Hippocampal formation (tissue), 2 donors: ENCODE data around the gene ARAP1.

Experiments
- DNase-seq, 2 donors: peaks; one replicate each; lab custom pipeline; 2025; lab: John Stamatoyannopoulos, UW

ARAP1 gene

DNA sequence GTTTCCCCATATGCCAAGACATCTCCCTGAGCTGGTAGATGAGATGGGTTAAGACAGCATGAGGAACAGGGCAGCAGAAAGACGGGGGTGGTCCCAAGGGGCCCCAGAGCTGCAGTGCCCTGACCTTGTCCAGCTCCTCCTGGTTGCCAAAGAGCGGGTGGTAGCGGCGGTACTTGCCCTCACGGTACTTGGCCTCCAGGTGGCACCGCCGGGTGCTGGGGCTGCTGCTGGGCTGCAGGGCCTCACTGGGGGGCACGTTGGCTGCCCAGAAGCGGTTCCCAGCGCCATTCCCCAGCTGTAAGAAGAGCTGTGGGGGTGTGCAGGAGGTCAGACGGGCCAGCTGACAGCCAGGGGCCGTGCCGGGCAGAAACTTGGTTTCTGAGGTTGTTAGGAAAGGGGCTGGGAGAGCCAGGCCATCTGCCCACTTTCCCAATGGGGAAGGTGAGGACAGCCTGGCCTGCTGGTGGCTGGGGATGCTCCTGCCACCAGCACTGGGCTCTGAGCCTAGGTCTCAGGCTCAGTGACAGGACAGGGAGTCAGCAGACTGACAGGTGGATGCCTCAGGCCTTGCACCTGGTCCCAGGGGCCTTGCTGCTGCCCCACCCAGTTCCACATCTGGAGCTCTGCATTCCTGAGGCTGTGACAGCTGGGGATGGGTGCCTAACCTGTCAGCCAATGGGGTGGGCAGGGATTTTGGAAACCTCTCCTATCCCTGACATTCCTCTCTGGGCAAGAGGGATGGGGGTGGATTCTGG is 48.0 kb downstream of the ARAP1 start:
- DNase-seq, result no peak

DNA sequence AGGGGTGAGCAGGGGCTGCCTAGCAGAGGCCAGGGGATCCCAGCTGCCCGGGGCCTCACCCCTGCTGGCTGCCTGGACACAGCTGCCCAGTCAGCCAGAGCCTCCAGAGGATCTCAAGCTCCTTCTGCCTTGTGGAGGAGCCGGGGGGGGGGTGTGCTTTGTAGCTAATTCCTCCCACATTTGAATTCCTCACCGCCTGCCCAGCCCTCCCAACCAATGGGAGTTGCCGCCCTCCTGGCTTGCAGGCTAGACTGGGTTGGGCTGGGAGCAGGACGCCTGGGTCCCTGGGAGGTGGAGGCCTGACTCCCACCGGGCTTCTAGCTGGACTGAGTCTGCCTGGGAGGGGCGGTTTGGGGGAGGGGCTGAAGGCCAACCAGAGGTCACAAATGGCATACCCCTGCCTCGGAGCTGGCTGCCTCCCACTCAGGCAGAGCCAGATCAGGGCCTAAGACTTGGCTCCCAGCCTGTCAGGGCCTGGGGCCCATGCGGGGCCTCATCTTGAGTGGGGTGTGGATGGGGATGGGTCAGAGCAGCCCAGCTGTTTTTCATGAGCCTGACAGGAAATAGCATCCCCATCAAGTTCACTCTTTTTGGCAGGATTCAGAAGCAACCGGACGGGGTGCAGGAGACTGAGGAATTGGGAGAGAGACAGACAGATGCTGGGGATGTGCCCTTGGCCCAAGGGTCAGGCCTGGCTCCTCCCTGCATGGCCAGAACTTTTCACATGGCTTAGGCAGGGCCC is 48.8 kb downstream of the ARAP1 start:
- DNase-seq, result no peak

DNA sequence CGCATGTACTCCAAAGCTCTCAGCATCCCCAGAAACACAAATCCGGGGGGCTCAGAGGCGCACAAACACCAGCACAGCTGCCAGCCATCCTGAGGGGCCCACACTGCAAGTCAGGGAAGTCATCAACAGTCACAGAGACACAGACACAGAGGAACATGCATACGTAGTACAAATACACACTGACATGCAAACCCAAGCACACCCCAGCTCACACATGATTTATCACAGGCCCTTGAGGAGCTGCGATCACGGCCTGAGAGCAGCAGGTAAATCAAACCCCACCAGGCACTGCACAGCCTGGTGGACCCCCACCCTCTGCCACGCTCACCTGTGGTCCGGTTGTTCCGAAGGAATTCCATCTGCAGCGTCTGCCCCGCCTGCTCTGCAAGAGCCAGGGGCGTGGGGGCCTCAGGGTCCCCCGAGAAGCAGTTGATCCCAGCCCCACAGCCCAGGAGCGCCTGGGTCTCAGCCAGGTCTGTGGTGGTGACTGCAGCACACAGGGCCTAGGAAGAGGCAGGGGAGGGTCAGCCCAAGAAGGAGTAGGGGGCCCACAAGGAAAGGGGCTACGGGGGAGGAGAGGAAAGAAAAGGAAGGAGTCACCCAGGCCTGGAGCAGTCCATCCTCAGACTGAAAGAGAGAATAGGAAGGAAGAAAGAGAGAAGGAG is 49.5 kb downstream of the ARAP1 start:
- no peak for DNase-seq

DNA sequence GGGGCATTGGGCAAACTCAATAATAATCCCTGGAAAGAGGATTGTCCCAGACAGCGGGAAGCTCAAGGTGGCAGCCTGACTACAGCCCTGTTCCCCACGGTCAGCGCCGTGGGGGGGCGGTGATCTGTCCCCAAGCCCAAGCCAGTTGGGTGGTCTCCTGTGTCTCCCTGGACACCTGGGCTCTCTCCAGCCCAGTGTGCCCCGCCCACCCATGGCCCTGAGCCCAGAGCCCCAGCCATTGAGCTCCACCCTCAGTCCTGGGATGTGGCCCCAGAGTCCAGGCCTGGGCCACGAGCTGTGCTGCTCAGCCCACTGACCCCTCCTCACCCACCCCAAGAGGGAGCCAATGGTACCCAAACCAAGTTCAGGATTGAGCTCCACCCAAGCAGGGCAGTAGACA is 50.1 kb downstream of the ARAP1 start:
- DNase-seq, result no peak

DNA sequence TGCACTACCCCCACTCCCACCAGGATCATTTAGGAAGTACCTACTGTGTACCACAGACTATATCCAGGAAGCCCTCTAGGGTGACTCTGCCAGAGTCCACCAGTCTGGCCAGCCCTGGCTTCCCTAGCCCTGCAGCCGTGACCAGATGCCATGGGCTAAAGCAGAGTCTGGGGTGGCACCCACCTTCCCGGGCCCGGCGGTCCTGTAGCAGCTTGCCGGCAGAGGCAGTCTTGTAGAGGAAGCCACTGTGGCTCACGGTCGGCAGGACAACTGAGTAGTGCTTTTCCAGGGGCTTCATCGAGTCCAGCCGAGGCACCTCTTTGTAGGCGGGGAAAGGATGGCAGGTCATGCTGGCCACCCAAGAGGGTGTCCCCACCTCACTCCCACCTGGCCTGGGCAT is 50.7 kb downstream of the ARAP1 start:
- DNase-seq, result no peak

DNA sequence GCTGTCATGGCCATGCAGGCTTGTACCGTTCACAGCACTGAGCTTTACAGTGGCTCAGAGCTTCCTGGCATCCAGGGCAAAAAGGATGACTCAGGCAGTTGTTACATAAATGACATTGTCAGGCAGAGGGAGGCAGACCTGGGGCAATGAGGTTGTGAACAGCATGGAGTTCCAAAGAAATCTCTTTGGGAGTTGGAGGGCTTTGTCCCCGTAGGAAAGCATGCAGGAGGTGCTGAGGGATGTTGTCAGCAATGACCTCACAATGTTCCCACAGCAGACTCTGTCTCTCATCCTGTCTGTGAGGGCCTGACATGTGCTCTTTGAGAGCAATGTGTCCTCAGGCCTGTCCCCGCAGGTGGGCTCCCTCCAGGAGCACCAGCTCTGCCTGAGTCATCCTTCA is 52.1 kb downstream of the ARAP1 start:
- DNase-seq, result no peak

DNA sequence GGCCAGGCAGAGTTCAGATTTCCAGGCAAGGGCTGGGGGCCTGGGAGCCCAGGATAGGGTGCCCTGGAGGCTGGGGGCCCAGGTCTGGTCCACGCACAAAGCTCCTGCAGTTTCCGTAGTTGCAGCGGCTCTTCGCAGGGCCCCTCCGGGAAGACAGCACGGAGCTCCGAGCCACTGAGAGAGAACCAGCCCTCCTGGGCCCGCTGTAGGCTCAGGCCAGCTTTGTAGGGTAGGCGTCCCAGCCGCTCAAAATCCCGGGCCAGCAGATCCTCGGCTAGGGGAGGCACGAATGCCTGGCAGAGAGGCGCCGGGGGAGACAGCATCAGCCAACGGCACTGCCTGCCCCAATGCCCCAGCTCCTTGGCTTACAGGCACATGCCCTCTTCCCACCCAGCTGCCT is 54.4 kb downstream of the ARAP1 start:
- DNase-seq, result no peak

DNA sequence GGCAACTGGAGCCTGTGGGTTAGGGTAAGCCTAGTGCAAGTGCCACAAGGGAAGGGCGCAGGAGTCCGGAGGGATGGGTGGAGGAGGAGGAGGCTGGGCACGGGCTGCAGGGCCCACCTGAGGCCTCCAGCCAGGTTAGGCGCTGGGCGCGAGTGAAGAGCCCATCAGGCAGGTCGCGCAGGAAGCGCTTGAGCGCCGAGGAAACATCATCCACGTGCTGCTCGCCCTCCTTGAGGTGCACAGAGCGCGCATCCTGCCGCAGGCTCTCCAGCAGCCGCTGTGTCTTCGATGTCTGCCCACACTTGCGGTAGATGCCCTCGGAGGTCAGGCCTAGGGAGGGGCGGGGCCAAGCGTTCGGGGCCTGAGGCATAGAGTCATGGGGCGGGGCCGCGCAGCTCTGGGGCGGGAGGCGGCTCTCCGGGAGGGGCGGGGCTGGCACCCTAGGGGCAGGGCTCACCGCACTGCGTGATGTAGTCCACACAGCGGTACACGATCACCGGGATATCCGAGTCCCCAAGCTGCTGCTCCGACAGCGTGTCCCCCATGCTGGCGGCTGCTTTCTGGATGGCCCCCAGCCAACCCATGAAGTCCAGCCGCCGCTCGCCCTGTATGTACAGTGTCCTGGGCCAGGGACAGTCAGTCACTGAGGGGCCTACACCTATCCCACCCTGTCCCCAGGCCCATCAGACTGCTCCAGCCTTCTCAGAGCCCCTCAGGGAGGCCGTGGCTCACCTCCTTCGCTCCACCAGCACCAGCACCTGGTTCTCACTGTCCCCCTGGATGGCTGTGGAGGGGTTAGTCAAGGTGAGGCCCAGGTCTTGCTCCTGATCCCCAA is 55.1 kb downstream of the ARAP1 start:
- DNase-seq, result no peak

DNA sequence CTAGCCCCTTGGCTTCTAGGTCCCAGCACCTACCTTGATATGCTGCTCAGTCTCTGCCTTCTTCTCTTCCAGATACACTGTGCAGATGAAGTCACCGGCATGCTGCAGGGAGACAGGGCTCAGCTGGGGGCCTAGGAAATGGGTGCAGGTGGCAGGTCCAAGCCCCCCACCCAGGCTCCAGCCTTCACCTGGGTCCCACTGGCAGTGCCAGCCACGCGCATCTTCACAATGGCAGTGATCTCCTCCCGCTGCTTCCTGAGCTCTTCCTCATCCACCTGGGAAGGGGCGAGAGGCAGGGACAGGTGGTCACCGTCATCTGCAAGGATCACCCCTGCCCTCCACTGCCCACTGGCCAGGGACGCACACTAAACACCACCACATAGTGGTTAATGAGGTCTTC is 56.9 kb downstream of the ARAP1 start:
- no peak for DNase-seq

DNA sequence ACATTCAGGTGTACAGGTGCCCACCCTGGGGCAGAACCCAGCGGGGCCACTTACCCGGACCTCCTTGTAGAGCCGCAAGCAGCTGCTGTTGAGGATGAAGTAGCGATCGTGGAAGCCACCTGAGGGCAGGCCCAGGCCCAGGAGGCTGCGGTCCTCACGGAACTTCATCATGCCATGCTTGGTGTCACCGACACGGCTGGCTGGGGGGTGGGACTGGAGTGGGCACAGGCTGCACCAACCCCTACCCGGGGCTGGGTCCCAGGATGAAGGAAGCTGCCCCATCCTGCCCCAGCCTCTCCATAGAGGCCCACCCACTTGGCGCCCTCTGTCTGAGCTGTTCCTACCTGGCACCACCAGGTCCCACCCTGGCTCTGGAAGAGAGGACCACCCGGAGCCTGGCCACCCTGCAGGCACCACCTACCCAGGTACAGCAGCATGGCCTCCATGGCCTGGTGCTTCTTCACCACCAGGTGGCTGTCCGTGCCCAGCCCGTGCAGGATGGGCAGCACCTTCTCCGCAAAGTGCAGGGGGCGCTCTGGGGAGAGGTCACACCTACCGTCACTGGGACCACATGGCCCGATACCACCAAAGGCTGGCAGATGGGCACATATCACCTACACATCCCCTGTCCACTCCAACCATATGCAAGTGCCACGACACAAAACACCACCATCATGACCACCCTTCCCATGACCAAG is 58.8 kb downstream of the ARAP1 start:
- no peak for DNase-seq

DNA sequence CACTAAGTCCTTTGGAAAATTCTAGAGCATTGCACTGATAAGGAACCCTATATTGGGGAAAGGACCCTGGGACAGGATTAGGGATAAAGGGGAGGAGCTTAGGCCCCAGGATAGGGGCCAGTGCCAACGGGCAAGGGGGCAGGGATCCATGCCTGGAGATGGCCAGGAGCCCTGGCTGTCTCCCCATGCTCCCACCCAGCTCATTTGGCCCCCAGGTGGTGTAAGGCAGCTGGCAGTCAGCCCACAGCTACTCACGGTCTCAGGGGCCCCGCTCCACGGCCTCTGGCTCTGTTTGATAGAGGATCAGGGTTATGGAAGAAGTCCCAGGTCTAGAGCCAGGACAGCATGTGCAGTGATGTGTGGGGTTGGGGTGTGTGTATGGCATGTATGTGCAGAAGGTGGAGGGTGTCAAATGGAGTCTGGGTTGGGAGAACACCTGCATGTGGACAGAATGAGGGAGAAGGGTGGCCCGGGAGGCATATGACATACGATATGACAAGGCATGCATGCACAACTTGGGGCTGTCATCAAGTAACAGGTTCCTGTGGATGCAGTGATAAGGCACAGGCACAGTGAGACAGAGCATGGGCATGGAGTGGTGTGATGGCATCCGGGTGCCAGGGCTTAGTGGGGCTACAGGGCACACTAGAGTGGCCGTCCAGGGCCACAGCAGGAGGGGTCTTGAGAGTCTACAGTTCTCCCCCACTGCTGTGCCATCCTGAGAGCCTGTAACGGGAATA is 59.5 kb downstream of the ARAP1 start:
- no peak for DNase-seq

DNA sequence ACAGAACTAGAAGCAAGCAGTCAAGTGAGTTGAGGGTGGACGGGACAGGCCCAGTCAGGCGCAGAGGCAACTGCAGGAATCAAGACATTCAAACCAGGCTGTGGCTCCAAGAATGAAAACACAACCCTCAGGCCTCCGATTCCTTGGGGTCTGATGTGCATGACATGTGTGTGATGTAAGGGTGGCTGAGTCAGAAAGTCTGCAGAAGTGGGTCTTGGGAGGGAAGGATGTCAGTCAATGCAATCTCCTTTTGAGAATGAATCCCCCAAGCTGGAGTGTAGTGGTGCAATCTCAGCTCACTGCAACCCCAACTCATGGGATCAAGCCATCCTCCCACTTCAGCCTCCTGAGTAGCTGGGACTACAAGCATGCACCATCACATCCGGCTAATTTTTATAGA is 62.0 kb downstream of the ARAP1 start:
- no peak for DNase-seq

DNA sequence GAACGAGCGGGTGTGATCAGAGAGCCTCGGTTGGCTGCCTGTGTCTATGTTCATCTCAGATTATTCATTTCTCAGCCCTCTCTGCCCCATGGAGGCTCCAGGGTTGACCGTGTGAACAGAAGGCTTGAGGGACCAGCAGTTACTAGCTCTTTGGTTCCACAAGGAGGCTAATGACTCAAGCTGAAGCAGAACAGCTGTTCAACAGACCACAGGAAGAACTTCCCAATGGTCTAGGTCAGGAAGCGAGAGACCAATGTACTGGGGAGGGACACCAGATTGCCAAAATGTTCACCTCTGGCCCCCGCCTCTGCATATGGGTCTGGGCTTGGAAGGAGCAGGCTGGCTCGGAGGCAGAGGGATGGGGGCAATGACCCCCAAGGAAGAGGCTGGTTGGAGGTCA is 63.3 kb downstream of the ARAP1 start:
- DNase-seq, result no peak

DNA sequence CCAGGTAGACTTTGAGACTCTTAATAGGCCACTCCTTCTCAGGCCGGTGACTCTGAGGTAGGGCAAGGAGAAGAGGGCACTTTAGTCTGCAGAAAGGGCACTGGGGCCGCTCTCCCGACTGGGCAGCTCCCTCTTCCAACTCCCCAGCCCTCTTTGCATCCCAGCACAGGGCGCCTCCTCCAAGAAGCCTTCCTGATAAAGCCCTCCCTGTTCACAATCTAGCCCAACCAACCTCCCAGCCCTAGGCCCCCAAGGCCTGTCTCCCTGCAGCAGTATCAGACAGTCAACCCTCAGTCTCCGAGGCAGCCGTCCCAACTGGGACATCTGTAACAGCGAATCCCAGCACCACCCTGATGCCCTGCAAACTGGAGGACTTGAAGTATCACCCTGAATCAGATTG is 63.7 kb downstream of the ARAP1 start:
- DNase-seq, result no peak

DNA sequence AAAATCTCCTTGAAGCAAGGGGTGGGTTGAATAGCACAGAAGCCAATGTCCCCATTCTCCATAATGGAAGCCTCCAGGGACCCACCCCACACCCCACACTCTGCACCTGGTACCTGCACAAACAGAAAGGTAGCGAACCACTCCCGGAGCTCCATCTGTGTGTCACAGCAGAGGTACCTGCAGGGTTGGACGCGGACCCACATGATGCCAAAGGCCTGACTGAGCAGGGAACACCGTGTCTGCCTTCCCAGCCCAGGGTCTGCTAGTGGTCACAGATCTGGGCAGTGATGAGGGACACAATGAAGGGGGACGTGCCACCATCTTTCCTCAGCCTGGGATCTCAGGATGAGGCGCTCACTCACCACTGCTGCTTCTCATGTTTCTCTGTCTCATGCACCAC is 64.9 kb downstream of the ARAP1 start:
- no peak for DNase-seq

DNA sequence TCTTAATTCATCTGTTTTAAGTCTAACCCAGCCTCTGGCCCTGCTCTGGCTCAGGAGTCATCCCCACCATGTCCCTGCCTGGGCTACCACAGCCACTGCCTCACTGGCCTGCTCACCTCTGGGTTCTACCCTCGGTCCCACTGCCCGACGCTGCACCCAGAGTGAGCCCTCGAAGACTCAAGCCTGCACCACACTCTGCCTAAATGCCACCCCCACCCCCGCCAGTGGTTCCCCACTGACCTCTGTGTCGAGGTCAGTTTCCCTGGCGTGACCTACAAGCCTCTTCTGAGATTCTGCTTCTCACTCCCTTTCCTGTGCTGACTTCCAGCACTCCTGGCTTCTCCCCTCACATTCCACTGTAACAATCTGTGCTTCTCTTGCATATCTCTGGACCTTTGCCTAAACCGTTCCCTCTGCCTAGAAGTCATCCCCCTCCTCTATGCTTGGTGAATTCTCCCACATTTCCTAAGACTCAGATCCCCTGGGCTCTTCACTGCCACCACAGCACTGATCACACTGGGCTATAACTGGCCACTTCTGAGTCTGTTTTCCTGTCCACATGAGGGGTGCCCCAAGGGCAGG is 65.5 kb downstream of the ARAP1 start:
- DNase-seq, result no peak

DNA sequence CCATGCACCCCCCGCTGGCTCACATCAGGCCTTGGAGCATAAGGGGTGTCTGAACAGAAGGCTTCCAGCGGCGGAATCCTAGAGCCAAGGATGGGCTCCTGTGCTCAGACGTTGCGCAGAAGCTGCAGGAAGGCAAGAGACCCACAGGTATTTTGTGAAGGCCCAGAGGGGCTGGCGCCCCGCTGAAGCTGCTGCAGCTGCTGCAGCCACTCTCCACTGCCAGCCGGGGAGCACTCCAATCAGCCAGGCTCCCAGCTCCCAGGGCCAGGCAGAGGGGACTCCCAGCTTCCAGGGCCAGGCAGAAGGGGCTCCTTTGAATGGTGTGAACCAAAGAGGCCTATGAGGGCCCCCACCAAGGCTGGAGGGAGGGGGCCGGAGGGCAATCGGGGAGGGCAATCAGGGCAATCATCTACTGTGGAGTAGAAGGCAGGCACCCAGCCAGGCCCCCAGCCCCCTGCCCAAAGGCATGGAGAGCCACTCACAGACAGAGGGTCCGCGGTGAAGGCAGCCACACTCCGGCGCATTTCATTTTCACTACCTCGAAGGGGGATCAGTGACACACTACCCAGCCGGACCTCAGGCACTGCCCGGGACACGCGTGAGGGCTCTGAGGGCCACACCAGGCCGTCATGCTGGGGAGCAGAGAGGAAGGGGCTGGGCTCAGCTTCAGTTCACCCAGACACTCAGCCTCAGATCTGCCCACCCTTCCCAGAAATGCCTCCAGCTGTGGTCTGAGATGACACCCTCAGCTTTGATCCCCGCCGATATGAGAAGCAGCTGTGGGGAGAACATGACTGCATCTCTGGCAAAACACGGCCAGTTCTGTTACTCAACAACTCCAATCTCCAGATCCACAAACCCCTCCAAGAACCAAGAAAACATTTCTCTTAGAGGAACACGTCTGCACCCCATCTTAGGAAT is 66.4 kb downstream of the ARAP1 start:
- DNase-seq, result no peak

DNA sequence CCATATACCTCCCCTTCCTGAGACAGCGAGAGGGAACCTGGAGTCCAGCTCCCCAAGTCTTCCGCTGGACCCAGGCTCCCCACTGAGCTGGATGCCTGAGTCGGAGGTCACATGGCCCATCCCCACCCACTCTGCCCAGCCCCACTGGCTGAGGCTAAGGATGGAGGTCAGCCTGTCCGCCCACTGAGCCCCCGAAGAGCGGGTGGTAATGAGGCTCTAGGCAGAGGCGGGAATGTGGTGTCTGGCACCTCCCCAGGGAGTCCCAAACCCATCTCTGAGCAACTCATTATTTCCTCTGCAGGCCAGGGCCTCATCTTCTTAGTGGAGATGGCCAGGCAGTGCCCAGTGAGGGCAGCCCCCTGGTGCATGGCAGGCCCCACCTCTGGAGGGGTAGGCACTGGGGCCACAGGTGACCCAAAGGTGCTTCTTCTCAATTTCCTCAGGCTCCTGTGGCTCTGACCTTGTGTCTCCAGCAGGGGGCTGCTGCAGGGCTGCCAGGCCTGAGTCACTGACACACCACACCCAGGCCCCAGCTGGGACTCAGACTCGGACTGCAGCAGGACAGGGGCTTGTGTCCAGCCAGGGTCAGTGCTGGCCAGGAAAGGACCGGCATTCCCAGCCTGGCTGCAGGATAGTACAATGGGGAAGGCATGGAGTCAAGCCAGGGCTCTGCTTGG is 67.8 kb downstream of the ARAP1 start:
- no peak for DNase-seq

DNA sequence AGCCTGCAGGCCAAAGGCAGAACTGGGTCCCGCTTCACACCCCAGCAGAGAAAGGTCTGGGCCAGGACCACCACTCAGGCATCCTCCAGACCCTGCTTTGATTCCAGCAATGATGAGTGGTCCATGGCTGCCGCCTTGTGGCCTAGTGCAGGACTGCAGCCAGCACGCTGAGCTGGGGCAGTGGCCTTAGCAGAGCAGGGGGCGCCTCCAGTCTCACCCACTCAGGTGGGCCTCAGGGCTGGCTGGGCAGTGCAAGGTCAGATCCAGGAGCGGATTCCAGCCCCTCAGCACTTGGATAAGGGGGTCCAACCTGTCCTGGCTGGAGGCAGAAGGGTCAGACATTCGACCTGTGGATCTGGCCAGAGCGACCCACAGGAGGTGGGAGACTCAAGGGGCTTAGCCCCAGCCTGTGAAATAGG is 68.4 kb downstream of the ARAP1 start:
- peak in 1 of 2 donors; percentile 57 for DNase-seq
